ENCODE results near the gene DIPK1A.

DNA sequence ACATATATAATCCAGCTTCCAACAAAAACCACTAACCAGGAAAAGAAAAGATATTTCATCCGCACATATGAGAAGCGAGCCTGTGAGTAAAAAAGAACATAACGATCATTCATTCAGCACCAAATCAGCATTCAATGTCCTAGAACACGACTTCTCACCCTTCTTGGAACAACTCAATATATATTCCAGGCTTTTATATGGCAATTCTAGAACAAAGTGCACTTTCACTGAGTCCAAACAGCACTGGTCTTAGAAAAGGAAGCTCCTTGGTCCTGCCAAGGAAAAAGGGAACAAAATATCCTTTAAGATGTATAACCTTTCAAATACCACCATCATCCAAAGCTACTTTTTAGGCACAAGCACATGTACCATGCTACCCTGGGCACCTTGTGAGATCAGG, 84.9 kb downstream of the DIPK1A start:
- TF ChIP-seq SP1 (CRISPR knock-in tag; conservative IDR thresholded peaks at IDR 0.05) (no peak), TEAD4 (CRISPR knock-in tag; IDR thresholded peaks at IDR 0.05) (no peak), ELF4 (CRISPR knock-in tag; IDR thresholded peaks at IDR 0.05; ENCODE audit: low read depth) (no peak), MXD4 (CRISPR knock-in tag; IDR thresholded peaks at IDR 0.05; ENCODE audit: borderline replicate concordance) (no peak), JUN (CRISPR knock-in tag; IDR thresholded peaks at IDR 0.05) (no peak), TCF7 (CRISPR knock-in tag; IDR thresholded peaks at IDR 0.05; ENCODE audit: low read depth) (no peak), NR1H2 (CRISPR knock-in tag; IDR thresholded peaks at IDR 0.05) (no peak)
- TF ChIP-seq, protein P1, sequence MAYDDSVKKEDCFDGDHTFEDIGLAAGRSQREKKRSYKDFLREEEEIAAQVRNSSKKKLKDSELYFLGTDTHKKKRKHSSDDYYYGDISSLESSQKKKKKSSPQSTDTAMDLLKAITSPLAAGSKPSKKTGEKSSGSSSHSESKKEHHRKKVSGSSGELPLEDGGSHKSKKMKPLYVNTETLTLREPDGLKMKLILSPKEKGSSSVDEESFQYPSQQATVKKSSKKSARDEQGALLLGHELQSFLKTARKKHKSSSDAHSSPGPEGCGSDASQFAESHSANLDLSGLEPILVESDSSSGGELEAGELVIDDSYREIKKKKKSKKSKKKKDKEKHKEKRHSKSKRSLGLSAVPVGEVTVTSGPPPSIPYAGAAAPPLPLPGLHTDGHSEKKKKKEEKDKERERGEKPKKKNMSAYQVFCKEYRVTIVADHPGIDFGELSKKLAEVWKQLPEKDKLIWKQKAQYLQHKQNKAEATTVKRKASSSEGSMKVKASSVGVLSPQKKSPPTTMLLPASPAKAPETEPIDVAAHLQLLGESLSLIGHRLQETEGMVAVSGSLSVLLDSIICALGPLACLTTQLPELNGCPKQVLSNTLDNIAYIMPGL (CRISPR knock-in tag; IDR thresholded peaks at IDR 0.05) = no peak
- TF ChIP-seq, protein P2, sequence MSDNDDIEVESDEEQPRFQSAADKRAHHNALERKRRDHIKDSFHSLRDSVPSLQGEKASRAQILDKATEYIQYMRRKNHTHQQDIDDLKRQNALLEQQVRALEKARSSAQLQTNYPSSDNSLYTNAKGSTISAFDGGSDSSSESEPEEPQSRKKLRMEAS (CRISPR knock-in tag; IDR thresholded peaks at IDR 0.05) = no peak
- TF ChIP-seq, protein P3, sequence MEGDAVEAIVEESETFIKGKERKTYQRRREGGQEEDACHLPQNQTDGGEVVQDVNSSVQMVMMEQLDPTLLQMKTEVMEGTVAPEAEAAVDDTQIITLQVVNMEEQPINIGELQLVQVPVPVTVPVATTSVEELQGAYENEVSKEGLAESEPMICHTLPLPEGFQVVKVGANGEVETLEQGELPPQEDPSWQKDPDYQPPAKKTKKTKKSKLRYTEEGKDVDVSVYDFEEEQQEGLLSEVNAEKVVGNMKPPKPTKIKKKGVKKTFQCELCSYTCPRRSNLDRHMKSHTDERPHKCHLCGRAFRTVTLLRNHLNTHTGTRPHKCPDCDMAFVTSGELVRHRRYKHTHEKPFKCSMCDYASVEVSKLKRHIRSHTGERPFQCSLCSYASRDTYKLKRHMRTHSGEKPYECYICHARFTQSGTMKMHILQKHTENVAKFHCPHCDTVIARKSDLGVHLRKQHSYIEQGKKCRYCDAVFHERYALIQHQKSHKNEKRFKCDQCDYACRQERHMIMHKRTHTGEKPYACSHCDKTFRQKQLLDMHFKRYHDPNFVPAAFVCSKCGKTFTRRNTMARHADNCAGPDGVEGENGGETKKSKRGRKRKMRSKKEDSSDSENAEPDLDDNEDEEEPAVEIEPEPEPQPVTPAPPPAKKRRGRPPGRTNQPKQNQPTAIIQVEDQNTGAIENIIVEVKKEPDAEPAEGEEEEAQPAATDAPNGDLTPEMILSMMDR (IDR thresholded peaks at IDR 0.05) = no peak
- TF ChIP-seq, protein P4, sequence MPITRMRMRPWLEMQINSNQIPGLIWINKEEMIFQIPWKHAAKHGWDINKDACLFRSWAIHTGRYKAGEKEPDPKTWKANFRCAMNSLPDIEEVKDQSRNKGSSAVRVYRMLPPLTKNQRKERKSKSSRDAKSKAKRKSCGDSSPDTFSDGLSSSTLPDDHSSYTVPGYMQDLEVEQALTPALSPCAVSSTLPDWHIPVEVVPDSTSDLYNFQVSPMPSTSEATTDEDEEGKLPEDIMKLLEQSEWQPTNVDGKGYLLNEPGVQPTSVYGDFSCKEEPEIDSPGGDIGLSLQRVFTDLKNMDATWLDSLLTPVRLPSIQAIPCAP (CRISPR knock-in tag; IDR thresholded peaks at IDR 0.05) = no peak
- TF ChIP-seq, protein P5, sequence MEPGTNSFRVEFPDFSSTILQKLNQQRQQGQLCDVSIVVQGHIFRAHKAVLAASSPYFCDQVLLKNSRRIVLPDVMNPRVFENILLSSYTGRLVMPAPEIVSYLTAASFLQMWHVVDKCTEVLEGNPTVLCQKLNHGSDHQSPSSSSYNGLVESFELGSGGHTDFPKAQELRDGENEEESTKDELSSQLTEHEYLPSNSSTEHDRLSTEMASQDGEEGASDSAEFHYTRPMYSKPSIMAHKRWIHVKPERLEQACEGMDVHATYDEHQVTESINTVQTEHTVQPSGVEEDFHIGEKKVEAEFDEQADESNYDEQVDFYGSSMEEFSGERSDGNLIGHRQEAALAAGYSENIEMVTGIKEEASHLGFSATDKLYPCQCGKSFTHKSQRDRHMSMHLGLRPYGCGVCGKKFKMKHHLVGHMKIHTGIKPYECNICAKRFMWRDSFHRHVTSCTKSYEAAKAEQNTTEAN (CRISPR knock-in tag; IDR thresholded peaks at IDR 0.05) = no peak
- TF ChIP-seq, protein P6, sequence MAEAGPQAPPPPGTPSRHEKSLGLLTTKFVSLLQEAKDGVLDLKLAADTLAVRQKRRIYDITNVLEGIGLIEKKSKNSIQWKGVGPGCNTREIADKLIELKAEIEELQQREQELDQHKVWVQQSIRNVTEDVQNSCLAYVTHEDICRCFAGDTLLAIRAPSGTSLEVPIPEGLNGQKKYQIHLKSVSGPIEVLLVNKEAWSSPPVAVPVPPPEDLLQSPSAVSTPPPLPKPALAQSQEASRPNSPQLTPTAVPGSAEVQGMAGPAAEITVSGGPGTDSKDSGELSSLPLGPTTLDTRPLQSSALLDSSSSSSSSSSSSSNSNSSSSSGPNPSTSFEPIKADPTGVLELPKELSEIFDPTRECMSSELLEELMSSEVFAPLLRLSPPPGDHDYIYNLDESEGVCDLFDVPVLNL (CRISPR knock-in tag; IDR thresholded peaks at IDR 0.05; ENCODE audit: borderline replicate concordance, low read depth) = no peak
- TF ChIP-seq, protein P7, sequence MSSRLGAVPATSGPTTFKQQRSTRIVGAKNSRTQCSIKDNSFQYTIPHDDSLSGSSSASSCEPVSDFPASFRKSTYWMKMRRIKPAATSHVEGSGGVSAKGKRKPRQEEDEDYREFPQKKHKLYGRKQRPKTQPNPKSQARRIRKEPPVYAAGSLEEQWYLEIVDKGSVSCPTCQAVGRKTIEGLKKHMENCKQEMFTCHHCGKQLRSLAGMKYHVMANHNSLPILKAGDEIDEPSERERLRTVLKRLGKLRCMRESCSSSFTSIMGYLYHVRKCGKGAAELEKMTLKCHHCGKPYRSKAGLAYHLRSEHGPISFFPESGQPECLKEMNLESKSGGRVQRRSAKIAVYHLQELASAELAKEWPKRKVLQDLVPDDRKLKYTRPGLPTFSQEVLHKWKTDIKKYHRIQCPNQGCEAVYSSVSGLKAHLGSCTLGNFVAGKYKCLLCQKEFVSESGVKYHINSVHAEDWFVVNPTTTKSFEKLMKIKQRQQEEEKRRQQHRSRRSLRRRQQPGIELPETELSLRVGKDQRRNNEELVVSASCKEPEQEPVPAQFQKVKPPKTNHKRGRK (CRISPR knock-in tag; IDR thresholded peaks at IDR 0.05; ENCODE audit: borderline replicate concordance) = no peak
